HEK293T (cell line): ENCODE measurements around the gene NXPH4.

Experiments used
- ARNT ChIP-seq: fragments of 450-650 bp; IDR thresholded peaks from 2 replicates; pipeline ENCODE4 v1.6.1; 2017; ENCODE audit warnings: mild to moderate bottlenecking
- FOXA1 ChIP-seq: fragments of 450-650 bp; IDR thresholded peaks from 2 replicates; pipeline ENCODE4 v1.6.1; 2016; ENCODE audit warnings: mild to moderate bottlenecking
- SP1 ChIP-seq: fragments of 450-650 bp; IDR thresholded peaks from 2 replicates; pipeline ENCODE4 v1.6.1; 2017
- SUZ12 ChIP-seq: fragments of 450-650 bp; IDR thresholded peaks from 2 replicates; pipeline ENCODE4 v1.6.1; 2016; ENCODE audit warnings: mild to moderate bottlenecking
- TARDBP ChIP-seq: fragments of 450-650 bp; IDR thresholded peaks from 2 replicates; pipeline ENCODE4 v1.6.1; 2016
- ZNF384 ChIP-seq: fragments of 450-650 bp; IDR thresholded peaks from 2 replicates; pipeline ENCODE4 v1.6.1; 2016
- TF ChIP-seq, protein P1 (sequence below): fragments of 450-650 bp; IDR thresholded peaks from 2 replicates; pipeline ENCODE4 v1.6.1; 2016

DNA sequence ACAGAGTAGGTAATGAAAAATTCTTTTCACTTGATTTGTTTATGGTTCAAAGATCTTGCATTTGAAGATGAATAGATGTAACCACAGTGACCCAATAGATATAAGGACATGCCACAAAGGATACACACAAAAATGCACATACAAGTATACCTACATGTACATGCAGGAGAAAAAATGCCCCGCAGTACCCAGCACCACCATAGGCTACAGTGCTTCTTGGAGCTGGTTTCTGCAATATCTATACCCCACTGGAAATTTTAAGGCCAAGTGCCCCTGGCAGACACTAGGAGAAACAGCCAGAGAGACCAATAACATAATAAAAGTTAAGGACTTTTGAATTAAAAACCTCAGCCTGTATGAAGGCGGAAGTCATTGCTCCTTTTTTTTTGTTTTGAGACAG, 46.5 kb downstream of the NXPH4 start:
- no peak for TF ChIP-seq SP1
- TF ChIP-seq ARNT = no peak
- no peak for TF ChIP-seq TARDBP
- TF ChIP-seq FOXA1 = no peak
- no peak for TF ChIP-seq SUZ12
- TF ChIP-seq ZNF384 = no peak
- TF ChIP-seq, protein P1, sequence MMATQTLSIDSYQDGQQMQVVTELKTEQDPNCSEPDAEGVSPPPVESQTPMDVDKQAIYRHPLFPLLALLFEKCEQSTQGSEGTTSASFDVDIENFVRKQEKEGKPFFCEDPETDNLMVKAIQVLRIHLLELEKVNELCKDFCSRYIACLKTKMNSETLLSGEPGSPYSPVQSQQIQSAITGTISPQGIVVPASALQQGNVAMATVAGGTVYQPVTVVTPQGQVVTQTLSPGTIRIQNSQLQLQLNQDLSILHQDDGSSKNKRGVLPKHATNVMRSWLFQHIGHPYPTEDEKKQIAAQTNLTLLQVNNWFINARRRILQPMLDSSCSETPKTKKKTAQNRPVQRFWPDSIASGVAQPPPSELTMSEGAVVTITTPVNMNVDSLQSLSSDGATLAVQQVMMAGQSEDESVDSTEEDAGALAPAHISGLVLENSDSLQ = no peak
